NCI-H82 (cell line): ENCODE results near the gene SMYD4.
A peak's percentile ranks its signal among the peaks of the same experiment; 100 is the strongest.

ENCODE experiments used
- DNase-seq: peaks from one replicate; lab custom pipeline; 2025; lab: John Stamatoyannopoulos, UW

Gene SMYD4

DNA sequence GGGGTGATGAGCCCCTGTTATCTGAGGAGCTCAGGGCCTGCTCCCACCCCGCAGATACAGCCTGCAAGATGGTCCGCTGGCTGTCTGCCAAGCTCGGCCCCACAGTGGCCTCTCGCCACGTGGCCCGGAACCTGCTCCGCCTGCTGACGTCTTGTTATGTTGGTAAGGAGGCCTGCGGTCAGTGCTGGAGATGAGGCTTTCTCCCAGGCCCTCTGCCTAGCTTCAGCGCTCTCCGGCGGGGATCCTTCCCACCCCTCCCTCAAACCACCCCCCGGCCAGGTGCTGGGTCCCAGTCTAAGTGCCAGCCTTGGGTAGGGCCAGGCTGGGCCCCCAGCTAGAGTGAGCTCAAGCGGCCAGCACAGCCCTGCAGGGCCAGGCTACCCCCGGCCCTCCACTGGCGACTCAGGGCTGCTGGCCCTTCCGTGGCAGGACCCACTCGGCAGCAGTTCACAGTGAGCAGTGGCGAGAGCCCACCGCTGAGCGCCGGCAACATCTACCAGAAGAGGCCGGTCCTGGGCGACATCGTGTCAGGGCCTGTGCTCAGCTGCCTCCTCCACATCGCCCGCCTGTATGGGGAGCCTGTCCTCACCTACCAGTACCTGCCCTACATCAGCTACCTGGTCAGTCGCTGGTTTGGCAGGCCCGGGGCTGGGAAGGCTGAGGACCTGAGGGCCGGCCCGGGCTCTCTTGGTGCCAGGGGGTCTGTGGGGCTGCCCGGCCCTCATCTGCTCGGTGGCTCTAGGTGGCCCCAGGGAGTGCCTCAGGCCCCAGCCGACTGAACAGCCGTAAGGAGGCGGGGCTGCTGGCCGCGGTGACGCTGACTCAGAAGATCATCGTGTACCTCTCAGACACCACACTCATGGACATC, 99.1 kb downstream of the SMYD4 start:
- DNase-seq = peak; percentile 85

DNA sequence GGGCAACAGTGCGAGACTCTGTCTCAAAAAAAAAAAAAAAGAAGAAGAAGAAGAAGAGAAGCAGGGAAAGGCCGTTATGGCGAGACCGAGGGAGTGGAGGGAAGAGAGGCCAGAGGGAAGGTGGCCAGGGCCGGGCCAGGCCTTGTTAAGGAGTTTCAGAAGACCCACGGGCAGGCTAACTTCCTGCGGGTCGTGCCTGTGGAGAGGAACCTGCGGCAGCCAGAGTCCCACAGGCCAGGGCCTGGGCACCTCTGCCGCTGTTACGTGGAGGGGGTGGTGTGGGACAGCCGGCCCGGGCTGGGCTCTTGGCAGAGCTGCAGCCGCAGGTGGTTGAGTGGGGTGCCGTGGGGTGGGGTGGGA, 99.8 kb downstream of the SMYD4 start:
- DNase-seq = no peak
